GM23338 (cell line): ENCODE data around the gene MTCL1.

Experiments
- CREB1 ChIP-seq: fragments of 250-450 bp; sonication (Bioruptor Pico); IDR thresholded peaks from 2 replicates; pipeline ENCODE4 v1.5.0; 2020; ENCODE audit warnings: low read depth, mild to moderate bottlenecking, moderate library complexity
- EZH2 ChIP-seq: fragments of 200-600 bp; sonication (generic); IDR thresholded peaks from one replicate; pipeline ENCODE4 v1.8.0; 2017; ENCODE audit warnings: antibody characterized with exemption, mild to moderate bottlenecking, low read depth; ENCODE audit not compliant: unreplicated experiment
- EZH2phosphoT487 ChIP-seq: fragments of 200-600 bp; sonication (generic); IDR thresholded peaks from one replicate; pipeline ENCODE4 v1.8.1; 2018; ENCODE audit warnings: antibody characterized with exemption; ENCODE audit not compliant: unreplicated experiment
- JUNB ChIP-seq: IDR thresholded peaks from one replicate; pipeline ENCODE4 v1.6.1; 2016; ENCODE audit warnings: antibody characterized with exemption; ENCODE audit not compliant: unreplicated experiment
- NANOG ChIP-seq: IDR thresholded peaks from 2 replicates; pipeline ENCODE4 v1.6.1; 2016; ENCODE audit warnings: antibody characterized with exemption, borderline replicate concordance
- POLR2AphosphoS5 ChIP-seq: IDR thresholded peaks from 2 replicates; pipeline ENCODE4 v1.6.1; 2016; ENCODE audit warnings: antibody characterized with exemption, low read depth
- STAT1 ChIP-seq: IDR thresholded peaks from one replicate; pipeline ENCODE4 v1.6.1; 2016; ENCODE audit warnings: antibody characterized with exemption; ENCODE audit not compliant: unreplicated experiment
- ZNF114 ChIP-seq: fragments of 250-450 bp; sonication (Bioruptor Pico); IDR thresholded peaks from 2 replicates; pipeline ENCODE4 v1.5.0; 2020; ENCODE audit warnings: mild to moderate bottlenecking, moderate library complexity
- ZNF331 ChIP-seq: fragments of 250-450 bp; sonication (Bioruptor Pico); IDR thresholded peaks from 2 replicates; pipeline ENCODE4 v1.5.0; 2020; ENCODE audit warnings: low read depth, mild to moderate bottlenecking, moderate library complexity
- TF ChIP-seq, protein P1 (sequence below), 2 experiments: fragments of 200-600 bp in 1 of 2; sonication (generic) in 1 of 2; conservative IDR thresholded peaks; 2 replicates each; pipeline versions ENCODE4 v1.5.1 to v1.6.1; 2016 to 2017; ENCODE audit warnings: antibody characterized with exemption in 2 of 2, low read depth in 2 of 2, mild to moderate bottlenecking in 2 of 2, moderate library complexity in 1 of 2
- TF ChIP-seq, protein P2 (sequence below): IDR thresholded peaks from one replicate; pipeline ENCODE4 v1.6.1; 2018; ENCODE audit warnings: antibody characterized with exemption; ENCODE audit not compliant: unreplicated experiment
- TF ChIP-seq, protein P3 (sequence below): fragments of 250-450 bp; sonication (Bioruptor Pico); IDR thresholded peaks from 2 replicates; pipeline ENCODE4 v1.5.0; 2020; ENCODE audit warnings: mild to moderate bottlenecking, moderate library complexity
- TF ChIP-seq, protein P4 (sequence below): IDR thresholded peaks from 2 replicates; pipeline ENCODE4 v1.6.1; 2016; ENCODE audit warnings: antibody characterized with exemption

DNA sequence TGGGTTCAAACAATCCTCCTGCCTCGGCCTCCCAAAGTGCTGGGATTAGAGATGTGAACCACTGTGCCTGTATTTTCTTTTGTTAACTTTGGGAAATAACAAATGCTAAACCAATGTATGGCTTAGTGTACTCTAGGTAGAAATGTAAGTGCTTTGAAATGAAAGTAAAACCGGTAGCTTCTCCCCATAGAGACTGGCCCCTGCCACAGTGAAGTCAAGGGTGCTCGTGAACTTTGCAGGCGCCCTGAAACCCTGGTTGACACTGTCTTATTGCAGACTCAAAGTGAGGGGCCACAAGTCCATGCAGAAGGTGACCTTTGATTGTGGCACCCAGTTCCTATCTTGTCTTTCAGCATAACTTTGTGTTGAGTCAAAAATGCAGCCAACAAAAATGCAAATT is 24.2 kb upstream of the MTCL1 start:
- TF ChIP-seq, protein P1, sequence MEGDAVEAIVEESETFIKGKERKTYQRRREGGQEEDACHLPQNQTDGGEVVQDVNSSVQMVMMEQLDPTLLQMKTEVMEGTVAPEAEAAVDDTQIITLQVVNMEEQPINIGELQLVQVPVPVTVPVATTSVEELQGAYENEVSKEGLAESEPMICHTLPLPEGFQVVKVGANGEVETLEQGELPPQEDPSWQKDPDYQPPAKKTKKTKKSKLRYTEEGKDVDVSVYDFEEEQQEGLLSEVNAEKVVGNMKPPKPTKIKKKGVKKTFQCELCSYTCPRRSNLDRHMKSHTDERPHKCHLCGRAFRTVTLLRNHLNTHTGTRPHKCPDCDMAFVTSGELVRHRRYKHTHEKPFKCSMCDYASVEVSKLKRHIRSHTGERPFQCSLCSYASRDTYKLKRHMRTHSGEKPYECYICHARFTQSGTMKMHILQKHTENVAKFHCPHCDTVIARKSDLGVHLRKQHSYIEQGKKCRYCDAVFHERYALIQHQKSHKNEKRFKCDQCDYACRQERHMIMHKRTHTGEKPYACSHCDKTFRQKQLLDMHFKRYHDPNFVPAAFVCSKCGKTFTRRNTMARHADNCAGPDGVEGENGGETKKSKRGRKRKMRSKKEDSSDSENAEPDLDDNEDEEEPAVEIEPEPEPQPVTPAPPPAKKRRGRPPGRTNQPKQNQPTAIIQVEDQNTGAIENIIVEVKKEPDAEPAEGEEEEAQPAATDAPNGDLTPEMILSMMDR (conservative IDR thresholded peaks at IDR 0.05; ENCODE audit: low read depth in 2 of 2): no peak
- no peak for TF ChIP-seq POLR2AphosphoS5
- no peak for TF ChIP-seq EZH2
- TF ChIP-seq ZNF114: no peak
- no peak for TF ChIP-seq JUNB
- TF ChIP-seq ZNF331 (CRISPR knock-in tag): no peak
- no peak for TF ChIP-seq NANOG
- no peak for TF ChIP-seq EZH2phosphoT487
- TF ChIP-seq, protein P2, sequence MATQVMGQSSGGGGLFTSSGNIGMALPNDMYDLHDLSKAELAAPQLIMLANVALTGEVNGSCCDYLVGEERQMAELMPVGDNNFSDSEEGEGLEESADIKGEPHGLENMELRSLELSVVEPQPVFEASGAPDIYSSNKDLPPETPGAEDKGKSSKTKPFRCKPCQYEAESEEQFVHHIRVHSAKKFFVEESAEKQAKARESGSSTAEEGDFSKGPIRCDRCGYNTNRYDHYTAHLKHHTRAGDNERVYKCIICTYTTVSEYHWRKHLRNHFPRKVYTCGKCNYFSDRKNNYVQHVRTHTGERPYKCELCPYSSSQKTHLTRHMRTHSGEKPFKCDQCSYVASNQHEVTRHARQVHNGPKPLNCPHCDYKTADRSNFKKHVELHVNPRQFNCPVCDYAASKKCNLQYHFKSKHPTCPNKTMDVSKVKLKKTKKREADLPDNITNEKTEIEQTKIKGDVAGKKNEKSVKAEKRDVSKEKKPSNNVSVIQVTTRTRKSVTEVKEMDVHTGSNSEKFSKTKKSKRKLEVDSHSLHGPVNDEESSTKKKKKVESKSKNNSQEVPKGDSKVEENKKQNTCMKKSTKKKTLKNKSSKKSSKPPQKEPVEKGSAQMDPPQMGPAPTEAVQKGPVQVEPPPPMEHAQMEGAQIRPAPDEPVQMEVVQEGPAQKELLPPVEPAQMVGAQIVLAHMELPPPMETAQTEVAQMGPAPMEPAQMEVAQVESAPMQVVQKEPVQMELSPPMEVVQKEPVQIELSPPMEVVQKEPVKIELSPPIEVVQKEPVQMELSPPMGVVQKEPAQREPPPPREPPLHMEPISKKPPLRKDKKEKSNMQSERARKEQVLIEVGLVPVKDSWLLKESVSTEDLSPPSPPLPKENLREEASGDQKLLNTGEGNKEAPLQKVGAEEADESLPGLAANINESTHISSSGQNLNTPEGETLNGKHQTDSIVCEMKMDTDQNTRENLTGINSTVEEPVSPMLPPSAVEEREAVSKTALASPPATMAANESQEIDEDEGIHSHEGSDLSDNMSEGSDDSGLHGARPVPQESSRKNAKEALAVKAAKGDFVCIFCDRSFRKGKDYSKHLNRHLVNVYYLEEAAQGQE: no peak
- no peak for TF ChIP-seq CREB1 (CRISPR knock-in tag)
- TF ChIP-seq STAT1: no peak
- TF ChIP-seq, protein P3, sequence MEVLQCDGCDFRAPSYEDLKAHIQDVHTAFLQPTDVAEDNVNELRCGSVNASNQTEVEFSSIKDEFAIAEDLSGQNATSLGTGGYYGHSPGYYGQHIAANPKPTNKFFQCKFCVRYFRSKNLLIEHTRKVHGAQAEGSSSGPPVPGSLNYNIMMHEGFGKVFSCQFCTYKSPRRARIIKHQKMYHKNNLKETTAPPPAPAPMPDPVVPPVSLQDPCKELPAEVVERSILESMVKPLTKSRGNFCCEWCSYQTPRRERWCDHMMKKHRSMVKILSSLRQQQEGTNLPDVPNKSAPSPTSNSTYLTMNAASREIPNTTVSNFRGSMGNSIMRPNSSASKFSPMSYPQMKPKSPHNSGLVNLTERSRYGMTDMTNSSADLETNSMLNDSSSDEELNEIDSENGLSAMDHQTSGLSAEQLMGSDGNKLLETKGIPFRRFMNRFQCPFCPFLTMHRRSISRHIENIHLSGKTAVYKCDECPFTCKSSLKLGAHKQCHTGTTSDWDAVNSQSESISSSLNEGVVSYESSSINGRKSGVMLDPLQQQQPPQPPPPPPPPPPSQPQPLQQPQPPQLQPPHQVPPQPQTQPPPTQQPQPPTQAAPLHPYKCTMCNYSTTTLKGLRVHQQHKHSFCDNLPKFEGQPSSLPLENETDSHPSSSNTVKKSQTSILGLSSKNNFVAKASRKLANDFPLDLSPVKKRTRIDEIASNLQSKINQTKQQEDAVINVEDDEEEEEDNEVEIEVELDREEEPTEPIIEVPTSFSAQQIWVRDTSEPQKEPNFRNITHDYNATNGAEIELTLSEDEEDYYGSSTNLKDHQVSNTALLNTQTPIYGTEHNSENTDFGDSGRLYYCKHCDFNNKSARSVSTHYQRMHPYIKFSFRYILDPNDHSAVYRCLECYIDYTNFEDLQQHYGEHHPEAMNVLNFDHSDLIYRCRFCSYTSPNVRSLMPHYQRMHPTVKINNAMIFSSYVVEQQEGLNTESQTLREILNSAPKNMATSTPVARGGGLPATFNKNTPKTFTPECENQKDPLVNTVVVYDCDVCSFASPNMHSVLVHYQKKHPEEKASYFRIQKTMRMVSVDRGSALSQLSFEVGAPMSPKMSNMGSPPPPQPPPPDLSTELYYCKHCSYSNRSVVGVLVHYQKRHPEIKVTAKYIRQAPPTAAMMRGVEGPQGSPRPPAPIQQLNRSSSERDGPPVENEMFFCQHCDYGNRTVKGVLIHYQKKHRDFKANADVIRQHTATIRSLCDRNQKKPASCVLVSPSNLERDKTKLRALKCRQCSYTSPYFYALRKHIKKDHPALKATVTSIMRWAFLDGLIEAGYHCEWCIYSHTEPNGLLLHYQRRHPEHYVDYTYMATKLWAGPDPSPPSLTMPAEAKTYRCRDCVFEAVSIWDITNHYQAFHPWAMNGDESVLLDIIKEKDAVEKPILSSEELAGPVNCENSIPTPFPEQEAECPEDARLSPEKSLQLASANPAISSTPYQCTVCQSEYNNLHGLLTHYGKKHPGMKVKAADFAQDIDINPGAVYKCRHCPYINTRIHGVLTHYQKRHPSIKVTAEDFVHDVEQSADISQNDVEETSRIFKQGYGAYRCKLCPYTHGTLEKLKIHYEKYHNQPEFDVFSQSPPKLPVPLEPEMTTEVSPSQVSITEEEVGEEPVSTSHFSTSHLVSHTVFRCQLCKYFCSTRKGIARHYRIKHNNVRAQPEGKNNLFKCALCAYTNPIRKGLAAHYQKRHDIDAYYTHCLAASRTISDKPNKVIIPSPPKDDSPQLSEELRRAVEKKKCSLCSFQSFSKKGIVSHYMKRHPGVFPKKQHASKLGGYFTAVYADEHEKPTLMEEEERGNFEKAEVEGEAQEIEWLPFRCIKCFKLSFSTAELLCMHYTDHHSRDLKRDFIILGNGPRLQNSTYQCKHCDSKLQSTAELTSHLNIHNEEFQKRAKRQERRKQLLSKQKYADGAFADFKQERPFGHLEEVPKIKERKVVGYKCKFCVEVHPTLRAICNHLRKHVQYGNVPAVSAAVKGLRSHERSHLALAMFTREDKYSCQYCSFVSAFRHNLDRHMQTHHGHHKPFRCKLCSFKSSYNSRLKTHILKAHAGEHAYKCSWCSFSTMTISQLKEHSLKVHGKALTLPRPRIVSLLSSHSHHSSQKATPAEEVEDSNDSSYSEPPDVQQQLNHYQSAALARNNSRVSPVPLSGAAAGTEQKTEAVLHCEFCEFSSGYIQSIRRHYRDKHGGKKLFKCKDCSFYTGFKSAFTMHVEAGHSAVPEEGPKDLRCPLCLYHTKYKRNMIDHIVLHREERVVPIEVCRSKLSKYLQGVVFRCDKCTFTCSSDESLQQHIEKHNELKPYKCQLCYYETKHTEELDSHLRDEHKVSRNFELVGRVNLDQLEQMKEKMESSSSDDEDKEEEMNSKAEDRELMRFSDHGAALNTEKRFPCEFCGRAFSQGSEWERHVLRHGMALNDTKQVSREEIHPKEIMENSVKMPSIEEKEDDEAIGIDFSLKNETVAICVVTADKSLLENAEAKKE (CRISPR knock-in tag): no peak
- TF ChIP-seq, protein P4, sequence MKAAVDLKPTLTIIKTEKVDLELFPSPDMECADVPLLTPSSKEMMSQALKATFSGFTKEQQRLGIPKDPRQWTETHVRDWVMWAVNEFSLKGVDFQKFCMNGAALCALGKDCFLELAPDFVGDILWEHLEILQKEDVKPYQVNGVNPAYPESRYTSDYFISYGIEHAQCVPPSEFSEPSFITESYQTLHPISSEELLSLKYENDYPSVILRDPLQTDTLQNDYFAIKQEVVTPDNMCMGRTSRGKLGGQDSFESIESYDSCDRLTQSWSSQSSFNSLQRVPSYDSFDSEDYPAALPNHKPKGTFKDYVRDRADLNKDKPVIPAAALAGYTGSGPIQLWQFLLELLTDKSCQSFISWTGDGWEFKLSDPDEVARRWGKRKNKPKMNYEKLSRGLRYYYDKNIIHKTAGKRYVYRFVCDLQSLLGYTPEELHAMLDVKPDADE: no peak
